ENCODE measurements around the gene MTPN.

Gene MTPN

DNA sequence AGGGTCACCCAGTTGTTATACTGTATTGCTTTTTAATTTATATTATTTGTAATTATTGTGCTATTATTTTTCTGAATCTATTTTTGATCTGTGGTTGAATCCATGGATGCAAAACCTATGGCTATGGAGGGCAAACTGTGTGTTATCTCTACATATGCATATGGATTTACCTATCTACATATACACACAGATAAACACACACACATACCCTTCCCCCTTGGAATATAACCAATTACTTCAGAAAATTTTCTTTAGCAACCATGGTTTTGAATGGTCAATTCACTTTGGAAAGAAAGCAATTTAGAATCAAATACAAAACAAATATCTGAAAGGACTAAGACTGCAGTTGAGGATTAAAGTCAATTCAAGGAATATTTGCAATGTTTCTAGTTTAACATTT lies 39.1 kb downstream of the MTPN start:
- no peak overlapping the region for H3K4me3 ChIP-seq (ENCODE audit: low read length)
- no peak for DNase-seq (ENCODE audit: low read depth)
- TF ChIP-seq, protein P1, sequence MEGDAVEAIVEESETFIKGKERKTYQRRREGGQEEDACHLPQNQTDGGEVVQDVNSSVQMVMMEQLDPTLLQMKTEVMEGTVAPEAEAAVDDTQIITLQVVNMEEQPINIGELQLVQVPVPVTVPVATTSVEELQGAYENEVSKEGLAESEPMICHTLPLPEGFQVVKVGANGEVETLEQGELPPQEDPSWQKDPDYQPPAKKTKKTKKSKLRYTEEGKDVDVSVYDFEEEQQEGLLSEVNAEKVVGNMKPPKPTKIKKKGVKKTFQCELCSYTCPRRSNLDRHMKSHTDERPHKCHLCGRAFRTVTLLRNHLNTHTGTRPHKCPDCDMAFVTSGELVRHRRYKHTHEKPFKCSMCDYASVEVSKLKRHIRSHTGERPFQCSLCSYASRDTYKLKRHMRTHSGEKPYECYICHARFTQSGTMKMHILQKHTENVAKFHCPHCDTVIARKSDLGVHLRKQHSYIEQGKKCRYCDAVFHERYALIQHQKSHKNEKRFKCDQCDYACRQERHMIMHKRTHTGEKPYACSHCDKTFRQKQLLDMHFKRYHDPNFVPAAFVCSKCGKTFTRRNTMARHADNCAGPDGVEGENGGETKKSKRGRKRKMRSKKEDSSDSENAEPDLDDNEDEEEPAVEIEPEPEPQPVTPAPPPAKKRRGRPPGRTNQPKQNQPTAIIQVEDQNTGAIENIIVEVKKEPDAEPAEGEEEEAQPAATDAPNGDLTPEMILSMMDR (conservative IDR thresholded peaks at IDR 0.05; ENCODE audit: low read length) = no peak

DNA sequence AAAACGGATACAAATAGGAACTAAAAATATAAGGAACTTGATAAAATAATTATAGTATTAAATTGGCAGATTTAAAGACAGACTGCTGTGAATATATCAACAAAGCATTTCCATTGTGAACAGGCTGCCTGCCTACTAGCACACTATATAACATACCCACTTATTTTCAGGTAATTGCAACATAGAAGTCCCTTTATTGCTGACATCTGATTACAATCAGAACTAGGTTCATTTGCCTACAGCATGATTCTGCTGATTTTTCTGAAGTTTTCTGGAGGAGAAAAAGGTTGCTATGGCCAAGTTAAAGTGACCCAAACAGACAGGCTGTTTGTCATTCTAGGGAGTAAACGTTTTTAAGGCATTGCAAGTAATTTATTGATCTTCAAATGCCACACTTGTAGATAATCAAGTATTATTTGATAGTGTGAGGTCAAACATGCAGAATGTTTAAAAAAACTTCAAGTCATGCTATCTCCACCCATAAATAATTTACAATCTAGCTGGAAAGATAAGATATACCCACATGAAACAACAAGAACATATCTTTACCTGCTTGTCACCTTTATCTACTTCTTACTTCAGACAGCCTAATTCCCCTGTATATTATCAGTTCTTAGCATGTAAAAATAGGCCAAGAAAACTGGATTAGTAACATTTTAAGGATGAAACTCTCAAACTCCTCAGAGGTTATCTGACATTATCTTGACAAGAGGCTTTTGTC lies 40.5 kb downstream of the MTPN start:
- no peak for DNase-seq (ENCODE audit: low read depth)
- TF ChIP-seq, protein P1 (conservative IDR thresholded peaks at IDR 0.05; ENCODE audit: low read length) = no peak
- H3K4me3 ChIP-seq (ENCODE audit: low read length) = no peak overlapping the region

DNA sequence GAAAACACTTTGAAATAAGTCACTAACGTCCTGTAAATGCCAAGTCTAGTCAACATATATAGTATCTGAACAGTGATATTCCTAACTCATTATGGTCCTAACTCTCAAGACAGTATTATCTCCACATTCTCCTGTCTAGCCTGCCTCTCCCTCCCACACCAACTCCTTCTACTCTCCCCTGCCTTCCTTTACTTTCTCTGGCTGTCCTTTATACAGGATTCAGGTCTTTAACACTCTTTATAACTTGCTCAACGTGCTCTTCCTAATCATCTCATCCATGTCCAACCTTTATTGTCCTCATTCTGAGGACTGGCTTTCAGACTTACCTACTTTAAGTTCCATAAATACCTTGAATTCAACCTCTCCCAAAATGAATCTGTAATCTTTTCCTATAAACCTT lies 42.5 kb downstream of the MTPN start:
- H3K4me3 ChIP-seq (ENCODE audit: low read length) = no peak overlapping the region
- no peak for DNase-seq (ENCODE audit: low read depth)
- TF ChIP-seq, protein P1 (conservative IDR thresholded peaks at IDR 0.05; ENCODE audit: low read length) = no peak

DNA sequence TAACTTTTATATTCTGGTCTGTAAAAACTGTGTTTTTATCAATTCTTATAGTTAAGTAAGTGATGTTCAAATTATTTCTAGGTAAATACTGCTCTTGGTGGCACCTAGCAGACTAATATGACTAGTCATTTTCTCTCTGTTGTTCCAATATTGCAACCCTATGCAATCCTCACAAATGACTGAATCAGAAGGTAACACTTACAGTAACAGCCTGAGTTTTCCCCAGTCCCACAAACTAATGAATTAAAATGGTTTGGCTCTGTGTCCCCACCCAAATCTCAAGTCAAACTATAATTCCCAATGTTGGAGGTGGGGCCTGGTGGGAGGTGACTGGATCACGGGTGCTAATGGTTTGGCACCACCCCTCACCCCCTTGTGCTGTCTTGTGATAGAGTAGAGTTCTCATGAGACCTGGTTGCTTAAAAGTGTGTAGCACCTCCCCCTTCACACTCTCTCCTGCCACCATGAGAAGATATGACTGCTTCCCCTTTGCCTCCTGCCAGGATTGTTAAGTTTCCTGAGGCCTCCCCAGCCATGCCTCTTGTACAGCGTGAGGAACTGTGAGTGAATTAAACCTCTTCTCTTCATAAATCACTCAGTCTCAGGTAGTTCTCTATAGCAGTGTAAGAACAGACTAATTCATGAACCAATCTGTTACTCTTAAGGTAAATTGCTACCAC lies 43.5 kb downstream of the MTPN start:
- TF ChIP-seq, protein P1 (conservative IDR thresholded peaks at IDR 0.05; ENCODE audit: low read length) = no peak
- DNase-seq (ENCODE audit: low read depth) = no peak
- H3K4me3 ChIP-seq (ENCODE audit: low read length) = no peak overlapping the region

DNA sequence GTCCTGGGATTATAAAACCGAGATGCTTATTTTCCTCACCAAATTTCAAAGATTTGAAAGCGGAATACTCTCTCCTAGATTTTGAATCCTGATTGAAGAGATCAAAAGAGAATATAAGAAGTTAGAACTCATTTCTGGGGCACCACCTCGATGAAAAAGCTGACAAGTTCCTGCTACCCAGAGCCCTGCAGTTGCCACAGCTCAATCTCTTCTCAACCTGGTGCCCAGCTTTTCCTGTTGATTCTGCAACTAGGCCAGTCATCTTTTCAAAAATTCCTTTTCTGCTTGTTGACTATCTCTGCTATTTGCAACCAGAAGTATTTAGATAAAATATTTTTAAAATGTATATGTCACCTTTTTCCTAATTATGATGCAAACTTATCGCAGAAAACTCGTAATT lies 45.0 kb downstream of the MTPN start:
- DNase-seq (ENCODE audit: low read depth) = no peak
- TF ChIP-seq, protein P1 (conservative IDR thresholded peaks at IDR 0.05; ENCODE audit: low read length) = no peak
- H3K4me3 ChIP-seq (ENCODE audit: low read length) = no peak overlapping the region

DNA sequence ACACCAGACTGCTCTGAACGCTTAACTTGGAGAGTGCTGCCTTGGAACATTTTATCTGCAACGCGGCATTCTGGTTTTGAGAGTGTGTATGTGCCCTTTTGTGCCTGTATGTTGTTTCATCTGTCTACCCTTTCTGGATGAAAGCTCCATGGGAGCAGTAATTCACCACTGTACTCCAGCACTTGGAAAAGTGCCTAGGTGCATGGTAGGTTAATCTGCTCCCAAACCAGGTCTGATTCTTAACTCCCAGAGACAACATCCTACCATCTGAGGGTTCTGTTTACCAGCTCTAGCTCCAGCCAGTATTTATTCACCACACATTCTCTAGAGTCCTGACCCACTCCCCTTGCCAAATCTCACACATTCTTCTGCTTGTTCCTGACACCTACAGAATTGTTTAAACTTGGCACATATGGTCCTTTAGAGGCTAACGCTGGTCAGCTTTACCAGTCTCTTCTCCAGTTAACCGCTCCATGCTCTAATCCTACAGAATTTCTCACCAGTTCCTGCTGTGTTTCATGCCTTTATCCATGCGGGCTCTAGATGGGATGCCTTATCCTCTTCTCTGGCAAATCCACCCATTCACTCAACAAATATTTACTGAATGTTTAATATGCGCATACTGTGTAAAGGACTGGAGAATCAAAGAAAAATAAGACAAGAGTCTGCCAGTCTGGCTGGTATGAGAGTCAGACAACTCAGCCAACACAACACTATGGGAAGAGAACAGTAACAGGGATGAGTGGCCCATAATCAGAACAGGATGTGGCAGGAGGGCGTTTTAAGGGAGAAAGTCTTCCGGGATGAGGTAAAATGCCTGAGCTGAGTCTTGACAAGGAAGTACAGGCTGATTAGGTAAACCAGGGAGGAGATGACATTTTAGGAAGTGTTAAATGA lies 46.3 kb downstream of the MTPN start:
- TF ChIP-seq, protein P1 (conservative IDR thresholded peaks at IDR 0.05; ENCODE audit: low read length) = no peak
- no peak overlapping the region for H3K4me3 ChIP-seq (ENCODE audit: low read length)
- peak; percentile 81 for DNase-seq (ENCODE audit: low read depth)
